Caco-2 (cell line): ENCODE data around the gene RBFOX1. TPM values are rescaled to one million over a fixed set of nuclear protein-coding genes. Genes with fewer than 3 reads are reported as not detected.

Experiments used
- BruUV-seq: library from RNA; stranded (reverse); fragments of 400-500 nt; replicated peaks from 2 replicates; lab custom pipeline; 2021; lab: Mats Ljungman, UMichigan
- CTCF ChIA-PET: fragments of 300-600 bp; sonication (Branson Sonifier 250); formaldehyde crosslinking; loops from one replicate; lab custom pipeline; 2022; ENCODE audit warnings: antibody characterized with exemption; lab: Charles Lee
- POLR2A ChIA-PET: fragments of 300-600 bp; sonication (Branson Sonifier 250); formaldehyde crosslinking; loops from one replicate; lab custom pipeline; 2022; ENCODE audit warnings: antibody characterized with exemption; lab: Charles Lee
- DNase-seq, 2 experiments: peaks; one replicate each; pipeline versions ENCODE4 v3.0.0 to v3.0.0-alpha.2; 2020 to 2022
- H3K27me3 ChIP-seq: replicated peaks from 2 replicates; pipeline ENCODE4 v1.6.0; 2011; ENCODE audit warnings: low read length; ENCODE audit not compliant: control insufficient read depth, insufficient read depth
- H3K36me3 ChIP-seq: 2 replicates; pipeline ENCODE4 v1.5.1; 2011; ENCODE audit warnings: low read length; ENCODE audit not compliant: control insufficient read depth, insufficient read depth
- H3K4me1 ChIP-seq: fragments of 250-450 bp; sonication (Bioruptor Pico); 2 replicates; pipeline ENCODE4 v1.5.1; 2020; ENCODE audit warnings: mild to moderate bottlenecking
- H3K4me3 ChIP-seq: 2 replicates; pipeline ENCODE4 v1.5.1; 2011; ENCODE audit warnings: low read depth, mild to moderate bottlenecking, control low read depth, low read length
- H3K9me3 ChIP-seq: fragments of 250-450 bp; sonication (Bioruptor Pico); 2 replicates; pipeline ENCODE4 v1.5.1; 2020; ENCODE audit warnings: mild to moderate bottlenecking, moderate library complexity
- H3K27ac Mint-ChIP-seq: one replicate; pipeline ENCODE4 v1.8.0; 2022; ENCODE audit warnings: mixed read lengths; ENCODE audit not compliant: unreplicated experiment
- H3K27me3 Mint-ChIP-seq: one replicate; pipeline ENCODE4 v1.8.0; 2022; ENCODE audit warnings: mixed read lengths; ENCODE audit not compliant: insufficient read depth, unreplicated experiment
- H3K36me3 Mint-ChIP-seq: one replicate; pipeline ENCODE4 v1.8.0; 2022; ENCODE audit warnings: mild to moderate bottlenecking, mixed read lengths; ENCODE audit not compliant: insufficient read depth, unreplicated experiment
- H3K4me1 Mint-ChIP-seq: one replicate; pipeline ENCODE4 v1.8.0; 2022; ENCODE audit warnings: low read depth, mixed read lengths; ENCODE audit not compliant: unreplicated experiment
- H3K4me3 Mint-ChIP-seq: one replicate; pipeline ENCODE4 v1.8.0; 2022; ENCODE audit warnings: mild to moderate bottlenecking, moderate library complexity, mixed read lengths; ENCODE audit not compliant: unreplicated experiment
- H3K9me3 Mint-ChIP-seq: one replicate; pipeline ENCODE4 v1.8.0; 2022; ENCODE audit warnings: mixed read lengths; ENCODE audit not compliant: unreplicated experiment
- intact Hi-C: fragments of 100-400 bp; cut with micrococcal nuclease; formaldehyde crosslinking; loops from one replicate; pipeline ENCODE4 v1.10.0; 2022; ENCODE audit not compliant: unreplicated experiment
- total RNA-seq: library from RNA; stranded (reverse); gene quantifications from 2 replicates; pipeline ENCODE4 v1.2.3, GENCODE V29; 2022
- TF ChIP-seq, protein P1 (sequence below), 2 experiments: fragments of 200-600 bp in 1 of 2; IDR thresholded peaks; 1 replicate in 1 of 2; 2 replicates in 1 of 2; pipeline versions ENCODE4 v1.5.1 to v1.8.0; 2011 to 2022; ENCODE audit warnings: antibody characterized with exemption in 1 of 2, control low read depth in 1 of 2, inconsistent platforms in 1 of 2, low read depth in 1 of 2, low read length in 1 of 2, mild to moderate bottlenecking in 1 of 2, moderate library complexity in 1 of 2; ENCODE audit not compliant: insufficient read depth in 1 of 2, severe bottlenecking in 1 of 2, unreplicated experiment in 1 of 2

Gene RBFOX1
- total RNA-seq, 1 experiment from 2014 or later: 0.91 TPM

DNA sequence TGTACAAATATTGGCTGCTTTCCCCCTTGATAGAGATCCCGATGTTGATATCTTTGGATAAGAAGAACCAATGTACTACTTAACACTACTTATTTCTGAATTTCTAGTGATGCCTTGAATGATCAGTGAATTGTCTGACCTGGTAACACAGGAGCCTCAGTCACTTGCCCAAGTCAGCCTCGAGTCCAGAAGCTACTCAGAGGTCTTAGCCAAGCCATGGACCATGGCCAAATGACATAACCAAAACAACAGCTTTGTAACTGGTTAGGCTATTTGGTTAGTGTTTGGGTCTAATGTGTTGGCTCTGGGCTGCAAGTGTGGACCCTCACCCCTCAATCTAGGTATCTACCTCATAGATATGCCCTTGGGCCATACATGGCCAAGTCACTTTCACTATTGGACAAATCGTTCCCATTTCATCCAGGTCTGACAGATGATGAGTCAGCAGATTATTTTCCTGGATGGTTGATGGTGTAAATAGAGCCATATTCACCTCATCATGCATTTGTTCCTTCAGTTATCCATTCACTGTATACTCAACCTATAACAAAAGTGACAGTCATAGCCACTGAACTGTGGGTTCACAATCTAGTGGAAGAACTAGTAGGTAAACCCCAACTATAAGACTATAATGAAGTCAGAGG is 3.5 kb downstream of the RBFOX1 start:
- intact Hi-C loops: no loop called here
- no peak overlapping the region for H3K27ac Mint-ChIP-seq
- peaks cover 7% of the 10 kb centered on the region for H3K27me3 Mint-ChIP-seq
- no peak overlapping the region for H3K4me3 Mint-ChIP-seq
- H3K36me3 Mint-ChIP-seq: no peaks in the 10 kb centered on the region
- BruUV-seq: no TSS peak
- ChIA-PET CTCF (no interaction called here), POLR2A (no interaction called here)
- TF ChIP-seq, protein P1, sequence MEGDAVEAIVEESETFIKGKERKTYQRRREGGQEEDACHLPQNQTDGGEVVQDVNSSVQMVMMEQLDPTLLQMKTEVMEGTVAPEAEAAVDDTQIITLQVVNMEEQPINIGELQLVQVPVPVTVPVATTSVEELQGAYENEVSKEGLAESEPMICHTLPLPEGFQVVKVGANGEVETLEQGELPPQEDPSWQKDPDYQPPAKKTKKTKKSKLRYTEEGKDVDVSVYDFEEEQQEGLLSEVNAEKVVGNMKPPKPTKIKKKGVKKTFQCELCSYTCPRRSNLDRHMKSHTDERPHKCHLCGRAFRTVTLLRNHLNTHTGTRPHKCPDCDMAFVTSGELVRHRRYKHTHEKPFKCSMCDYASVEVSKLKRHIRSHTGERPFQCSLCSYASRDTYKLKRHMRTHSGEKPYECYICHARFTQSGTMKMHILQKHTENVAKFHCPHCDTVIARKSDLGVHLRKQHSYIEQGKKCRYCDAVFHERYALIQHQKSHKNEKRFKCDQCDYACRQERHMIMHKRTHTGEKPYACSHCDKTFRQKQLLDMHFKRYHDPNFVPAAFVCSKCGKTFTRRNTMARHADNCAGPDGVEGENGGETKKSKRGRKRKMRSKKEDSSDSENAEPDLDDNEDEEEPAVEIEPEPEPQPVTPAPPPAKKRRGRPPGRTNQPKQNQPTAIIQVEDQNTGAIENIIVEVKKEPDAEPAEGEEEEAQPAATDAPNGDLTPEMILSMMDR (IDR thresholded peaks at IDR 0.05; ENCODE audit: insufficient read depth in 1 of 2, low read depth in 1 of 2, low read length in 1 of 2, severe bottlenecking in 1 of 2, unreplicated experiment in 1 of 2): no peak
- no peak overlapping the region for H3K4me3 ChIP-seq
- DNase-seq: no peak
- H3K27me3 ChIP-seq: no peaks in the 10 kb centered on the region
- H3K9me3 ChIP-seq: no peaks in the 10 kb centered on the region
- H3K4me1 ChIP-seq: no peaks in the 10 kb centered on the region
- no peaks in the 10 kb centered on the region for H3K9me3 Mint-ChIP-seq
- no peaks in the 10 kb centered on the region for H3K36me3 ChIP-seq
- no peaks in the 10 kb centered on the region for H3K4me1 Mint-ChIP-seq

DNA sequence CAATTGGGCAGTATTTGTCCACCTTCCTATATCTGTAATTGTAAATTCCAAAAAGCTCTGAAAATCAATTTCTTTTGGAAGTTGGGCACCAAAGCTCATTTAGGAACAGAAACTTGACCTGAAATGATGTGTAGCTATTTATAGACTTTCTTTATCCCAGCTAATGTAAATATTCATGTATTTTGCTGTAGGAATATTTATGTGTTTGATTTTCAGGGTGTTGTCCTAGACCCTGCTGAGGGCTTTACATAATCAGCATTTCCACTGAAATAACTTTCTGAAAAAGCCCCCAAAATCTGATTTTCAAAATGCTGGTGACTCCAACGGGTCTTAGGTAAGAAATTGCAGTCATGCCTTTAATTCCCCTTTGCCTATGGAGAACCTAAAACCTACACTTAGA is 4.1 kb downstream of the RBFOX1 start:
- Histone ChIP-seq H3K27me3 (no peaks in the 10 kb centered on the region), H3K4me3 (no peak overlapping the region), H3K36me3 (no peaks in the 10 kb centered on the region), H3K4me1 (no peaks in the 10 kb centered on the region), H3K9me3 (no peaks in the 10 kb centered on the region)
- H3K9me3 Mint-ChIP-seq: no peaks in the 10 kb centered on the region
- TF ChIP-seq, protein P1 (IDR thresholded peaks at IDR 0.05; ENCODE audit: insufficient read depth in 1 of 2, low read depth in 1 of 2, low read length in 1 of 2, severe bottlenecking in 1 of 2, unreplicated experiment in 1 of 2): no peak
- POLR2A ChIA-PET: no interaction called here
- H3K27ac Mint-ChIP-seq: no peak overlapping the region
- no peaks in the 10 kb centered on the region for H3K4me1 Mint-ChIP-seq
- peaks cover 4% of the 10 kb centered on the region for H3K27me3 Mint-ChIP-seq
- DNase-seq: no peak
- no peaks in the 10 kb centered on the region for H3K36me3 Mint-ChIP-seq
- intact Hi-C loops: no loop called here
- no TSS peak for BruUV-seq
- no peak overlapping the region for H3K4me3 Mint-ChIP-seq
- CTCF ChIA-PET: no interaction called here

DNA sequence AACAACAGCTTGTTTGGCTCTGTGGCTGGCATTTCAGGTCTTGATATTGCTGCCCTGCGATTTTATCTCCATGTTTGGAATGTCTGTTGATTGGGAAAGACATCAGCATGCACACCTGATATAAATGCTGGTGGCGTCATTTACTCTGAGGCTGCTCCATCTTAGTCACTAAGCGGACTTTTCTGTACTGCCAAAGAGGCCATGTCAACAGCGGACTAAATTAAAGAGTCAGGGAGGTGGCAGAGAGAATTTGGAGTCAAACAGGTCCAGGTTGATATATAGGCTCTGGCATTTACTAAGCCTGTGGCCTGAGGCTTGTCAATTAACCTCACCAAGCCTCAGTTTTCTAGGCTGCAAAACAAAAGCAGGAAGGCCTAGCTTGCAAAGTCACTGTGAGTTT is 6.2 kb downstream of the RBFOX1 start:
- no peaks in the 10 kb centered on the region for H3K36me3 ChIP-seq
- no peaks in the 10 kb centered on the region for H3K9me3 Mint-ChIP-seq
- TF ChIP-seq, protein P1 (IDR thresholded peaks at IDR 0.05; ENCODE audit: insufficient read depth in 1 of 2, low read depth in 1 of 2, low read length in 1 of 2, severe bottlenecking in 1 of 2, unreplicated experiment in 1 of 2): no peak
- intact Hi-C loops: no loop called here
- H3K4me3 Mint-ChIP-seq: no peak overlapping the region
- no peaks in the 10 kb centered on the region for H3K27me3 ChIP-seq
- H3K27me3 Mint-ChIP-seq: peaks cover 5% of the 10 kb centered on the region
- POLR2A ChIA-PET: no interaction called here
- H3K4me1 ChIP-seq: no peaks in the 10 kb centered on the region
- BruUV-seq: no TSS peak
- CTCF ChIA-PET: no interaction called here
- no peaks in the 10 kb centered on the region for H3K36me3 Mint-ChIP-seq
- no peak overlapping the region for H3K4me3 ChIP-seq
- no peak for DNase-seq
- H3K27ac Mint-ChIP-seq: no peak overlapping the region
- H3K9me3 ChIP-seq: no peaks in the 10 kb centered on the region
- H3K4me1 Mint-ChIP-seq: no peaks in the 10 kb centered on the region
